ENCODE measurements around the gene LAMA2.

Gene LAMA2

GRCh38 chr6:129105793-129106192 lies 222.9 kb downstream of the LAMA2 start:
- no peak overlapping the region for H3K4me2 ChIP-seq (ENCODE audit: low read depth, low read length, poor library complexity, severe bottlenecking)
- no peak overlapping the region for H3K9ac ChIP-seq (ENCODE audit: low read depth, low read length, poor library complexity, severe bottlenecking)
- no peaks in the 10 kb centered on the region for H3K79me2 ChIP-seq (ENCODE audit: insufficient read depth, low read length)
- no peak overlapping the region for H2AFZ ChIP-seq (ENCODE audit: low read length)
- no peaks in the 10 kb centered on the region for H3K4me1 ChIP-seq (ENCODE audit: insufficient read depth, low read length, poor library complexity, severe bottlenecking)
- no peaks in the 10 kb centered on the region for H3F3A ChIP-seq (ENCODE audit: low read depth)
- H3K9me3 ChIP-seq (ENCODE audit: insufficient read depth, low read depth, low read length) = no peaks in the 10 kb centered on the region
- H3K27me3 ChIP-seq (ENCODE audit: insufficient read depth, low read length, poor library complexity, severe bottlenecking) = no peaks in the 10 kb centered on the region
- no peak overlapping the region for H3K4me3 ChIP-seq (ENCODE audit: low read length, poor library complexity, severe bottlenecking)
- H3K9me2 ChIP-seq (replicated peaks; ENCODE audit: low read depth, low read length) = no peaks in the 10 kb centered on the region
- TF ChIP-seq CTCF (conservative IDR thresholded peaks at IDR 0.05; ENCODE audit: low read length) (no peak), EZH2phosphoT487 (IDR thresholded peaks at IDR 0.05; ENCODE audit: borderline replicate concordance) (no peak)
- no peaks in the 10 kb centered on the region for H3K36me3 ChIP-seq (ENCODE audit: insufficient read depth, low read length)
- H4K20me1 ChIP-seq (ENCODE audit: insufficient read depth, low read length, poor library complexity, severe bottlenecking) = no peaks in the 10 kb centered on the region

- H3K4me1 ChIP-seq (ENCODE audit: insufficient read depth, low read length, poor library complexity, severe bottlenecking) = no peaks in the 10 kb centered on the region
- no peaks in the 10 kb centered on the region for H3K36me3 ChIP-seq (ENCODE audit: insufficient read depth, low read length)
- H3K9me2 ChIP-seq (replicated peaks; ENCODE audit: low read depth, low read length) = no peaks in the 10 kb centered on the region
- no peaks in the 10 kb centered on the region for H3K79me2 ChIP-seq (ENCODE audit: insufficient read depth, low read length)
- H2AFZ ChIP-seq (ENCODE audit: low read length) = no peak overlapping the region
- TF ChIP-seq CTCF (conservative IDR thresholded peaks at IDR 0.05; ENCODE audit: low read length) (no peak), EZH2phosphoT487 (IDR thresholded peaks at IDR 0.05; ENCODE audit: borderline replicate concordance) (no peak)
- no peak overlapping the region for H3K4me2 ChIP-seq (ENCODE audit: low read depth, low read length, poor library complexity, severe bottlenecking)
- H3F3A ChIP-seq (ENCODE audit: low read depth) = no peaks in the 10 kb centered on the region
- no peaks in the 10 kb centered on the region for H4K20me1 ChIP-seq (ENCODE audit: insufficient read depth, low read length, poor library complexity, severe bottlenecking)
- no peaks in the 10 kb centered on the region for H3K9me3 ChIP-seq (ENCODE audit: insufficient read depth, low read depth, low read length)
- H3K9ac ChIP-seq (ENCODE audit: low read depth, low read length, poor library complexity, severe bottlenecking) = no peak overlapping the region
- H3K27me3 ChIP-seq (ENCODE audit: insufficient read depth, low read length, poor library complexity, severe bottlenecking) = no peaks in the 10 kb centered on the region
- no peak overlapping the region for H3K4me3 ChIP-seq (ENCODE audit: low read length, poor library complexity, severe bottlenecking)
These were observed 225.4 kb downstream of the LAMA2 start for GRCh38 chr6:129108337-129108736.

- no peak for TF ChIP-seq CTCF (conservative IDR thresholded peaks at IDR 0.05; ENCODE audit: low read length)
- no peak for TF ChIP-seq EZH2phosphoT487 (IDR thresholded peaks at IDR 0.05; ENCODE audit: borderline replicate concordance)
- H3K4me3 ChIP-seq (ENCODE audit: low read length, poor library complexity, severe bottlenecking) = no peak overlapping the region
- no peaks in the 10 kb centered on the region for H3F3A ChIP-seq (ENCODE audit: low read depth)
- no peak overlapping the region for H3K9ac ChIP-seq (ENCODE audit: low read depth, low read length, poor library complexity, severe bottlenecking)
- no peaks in the 10 kb centered on the region for H3K27me3 ChIP-seq (ENCODE audit: insufficient read depth, low read length, poor library complexity, severe bottlenecking)
- H3K4me2 ChIP-seq (ENCODE audit: low read depth, low read length, poor library complexity, severe bottlenecking) = no peak overlapping the region
- no peaks in the 10 kb centered on the region for H3K9me2 ChIP-seq (replicated peaks; ENCODE audit: low read depth, low read length)
- no peaks in the 10 kb centered on the region for H3K4me1 ChIP-seq (ENCODE audit: insufficient read depth, low read length, poor library complexity, severe bottlenecking)
- no peaks in the 10 kb centered on the region for H3K79me2 ChIP-seq (ENCODE audit: insufficient read depth, low read length)
- H4K20me1 ChIP-seq (ENCODE audit: insufficient read depth, low read length, poor library complexity, severe bottlenecking) = no peaks in the 10 kb centered on the region
- H2AFZ ChIP-seq (ENCODE audit: low read length) = no peak overlapping the region
- no peaks in the 10 kb centered on the region for H3K9me3 ChIP-seq (ENCODE audit: insufficient read depth, low read depth, low read length)
- H3K36me3 ChIP-seq (ENCODE audit: insufficient read depth, low read length) = no peaks in the 10 kb centered on the region
These were observed 227.9 kb downstream of the LAMA2 start for GRCh38 chr6:129110690-129111343.
